GM19324 (cell line): Measurements from ENCODE around the gene RBBP9.
"Not testable (repeated sequence)": the region's sequence is repeated elsewhere in the genome, so short reads cannot be mapped to it uniquely, and the experiment has no call there.

Source experiments
- ATAC-seq: cut with Tn5 transposase; IDR thresholded peaks from one replicate; pipeline ENCODE4 v1.9.1; 2021; ENCODE audit warnings: mild to moderate bottlenecking, moderate library complexity; ENCODE audit not compliant: unreplicated experiment, low FRiP score

Gene RBBP9

GRCh38 chr20:18496740-18497592, at the start of gene RBBP9:
TSS of gene RBBP9 (minus strand) at chr20:18497225. CDS start at chr20:18497167, 58 bp downstream.
- peak; percentile 99 for ATAC-seq

GRCh38 chr20:18545566-18545965, 48.5 kb upstream of the RBBP9 start:
- ATAC-seq = no peak

DNA sequence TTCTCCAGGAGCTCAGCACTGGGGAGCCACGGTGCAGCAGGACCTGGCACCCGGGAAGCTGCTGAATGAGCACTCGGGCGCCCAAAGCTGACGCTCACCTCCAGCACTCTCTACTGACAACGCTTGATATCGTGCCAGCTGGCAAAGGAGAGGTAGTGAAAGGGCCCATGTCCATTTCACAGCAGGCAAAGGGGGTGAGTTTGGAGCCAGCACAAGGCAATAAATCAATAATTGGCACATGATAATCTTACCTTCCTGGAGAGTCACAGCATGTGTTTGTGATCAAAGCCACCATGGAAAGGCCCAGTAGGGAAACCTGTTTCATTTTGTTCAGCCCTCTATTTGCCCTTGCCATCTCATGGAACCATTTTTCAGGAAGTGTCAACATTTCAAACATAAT, 46.9 kb upstream of the RBBP9 start:
- no peak for ATAC-seq

DNA sequence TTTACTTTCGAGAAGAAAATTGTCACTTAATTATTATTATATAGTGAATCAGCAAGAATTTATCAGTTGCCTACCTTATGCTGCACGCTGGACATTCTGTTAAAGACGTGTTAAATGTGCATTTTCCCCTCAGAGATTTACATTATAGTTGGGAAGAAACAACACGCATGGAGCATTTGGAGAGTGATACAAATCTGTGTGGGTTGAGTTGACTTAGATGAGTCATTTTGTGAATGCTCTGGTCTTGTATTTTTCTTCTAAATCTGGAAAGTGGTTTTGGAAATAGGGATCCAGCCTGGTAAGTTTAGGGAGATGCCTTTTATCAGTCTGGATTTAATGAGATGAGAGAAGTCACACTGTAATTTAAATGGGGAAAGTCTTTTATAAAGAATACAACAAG, 46.2 kb upstream of the RBBP9 start:
- ATAC-seq = no peak

DNA sequence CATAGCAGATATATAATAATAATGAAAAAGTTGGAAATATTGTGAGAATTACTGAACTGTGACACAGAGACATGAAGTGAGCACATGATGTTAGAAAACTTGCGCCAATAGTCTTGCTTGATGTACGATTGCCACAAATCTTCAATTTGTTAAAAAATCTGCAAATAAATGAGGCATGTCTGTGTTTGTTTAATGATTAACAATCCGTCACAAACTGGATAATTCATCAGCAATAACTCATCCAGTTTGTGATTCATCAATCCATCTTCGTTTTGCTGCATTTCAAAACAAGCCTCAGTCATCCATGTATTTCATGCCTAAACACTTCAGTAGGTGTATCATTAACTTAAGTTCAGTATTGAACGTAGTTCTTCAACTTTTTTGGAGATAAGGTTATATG, 44.7 kb upstream of the RBBP9 start:
- ATAC-seq = no peak

DNA sequence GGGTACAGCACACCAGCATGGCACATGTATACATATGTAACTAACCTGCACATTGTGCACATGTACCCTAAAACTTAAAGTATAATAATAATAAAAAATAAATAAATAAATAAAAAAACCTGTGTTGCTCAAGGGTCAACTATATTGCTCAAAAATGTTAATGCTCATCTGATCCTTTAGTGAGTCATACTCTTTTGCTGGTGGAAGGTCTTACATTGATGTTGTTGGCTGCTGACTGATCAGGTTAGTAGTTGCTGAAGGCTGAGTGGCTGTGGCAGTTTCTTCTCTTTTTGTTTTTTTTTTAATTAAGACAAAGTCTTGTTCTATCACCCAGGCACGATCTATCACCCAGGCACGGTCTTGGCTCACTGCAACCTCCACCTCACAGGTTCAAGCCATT, 40.6 kb upstream of the RBBP9 start:
- no peak for ATAC-seq

- ATAC-seq = no peak
Observed at GRCh38 chr20:18533978-18534644, 37.1 kb upstream of the RBBP9 start.

GRCh38 chr20:18533491-18533890, 36.5 kb upstream of the RBBP9 start:
- ATAC-seq = no peak

- ATAC-seq = no peak
Observed at GRCh38 chr20:18532626-18533025, 35.6 kb upstream of the RBBP9 start.

- no peak for ATAC-seq
Observed at GRCh38 chr20:18529041-18529440, 32.0 kb upstream of the RBBP9 start.

- no peak for ATAC-seq
Observed at GRCh38 chr20:18527836-18528235, 30.8 kb upstream of the RBBP9 start.

- no peak for ATAC-seq
Observed at GRCh38 chr20:18527339-18527738, 30.3 kb upstream of the RBBP9 start.

- ATAC-seq = not testable (repeated sequence)
Observed at GRCh38 chr20:18526761-18527160, 29.7 kb upstream of the RBBP9 start.

DNA sequence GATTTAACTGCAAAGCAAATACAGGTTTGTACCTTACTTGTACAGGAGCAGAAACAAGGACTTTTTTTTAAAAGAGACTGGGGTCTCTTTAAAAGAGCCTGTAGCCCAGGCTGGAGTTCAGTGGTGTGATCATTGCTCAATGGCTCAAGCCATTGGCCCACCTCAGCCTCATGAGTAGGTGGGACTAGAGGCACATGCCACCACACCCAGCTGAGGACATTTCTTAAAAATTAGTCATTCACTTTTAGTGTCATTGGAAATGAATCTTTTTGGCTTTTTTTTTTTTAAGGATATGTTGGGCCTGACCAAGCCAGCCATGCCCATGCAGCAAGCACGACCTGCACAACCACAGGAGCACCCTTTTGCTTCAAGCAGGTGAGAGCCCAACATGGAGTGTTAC, 27.6 kb upstream of the RBBP9 start:
- ATAC-seq = no peak

DNA sequence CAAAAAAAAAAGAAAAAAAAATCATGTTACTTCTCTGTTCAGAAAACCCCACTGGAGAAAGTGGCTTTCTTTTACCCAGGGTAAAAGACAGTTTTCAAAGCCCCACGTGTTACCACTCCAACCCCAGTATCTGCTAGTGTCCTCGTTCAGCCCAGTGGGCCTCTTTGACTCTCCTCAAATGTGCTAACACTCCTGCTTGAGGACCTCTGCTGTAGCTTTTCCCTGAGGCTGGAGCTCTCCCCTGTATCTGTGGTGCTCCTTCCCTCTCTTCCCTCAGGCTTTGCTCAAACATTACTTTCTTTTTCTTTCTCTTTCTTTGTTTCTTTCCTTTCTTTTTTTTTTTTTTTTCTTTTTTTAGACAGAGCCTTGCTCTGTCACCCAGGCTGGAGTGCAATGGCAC, 26.0 kb upstream of the RBBP9 start:
- no peak for ATAC-seq

DNA sequence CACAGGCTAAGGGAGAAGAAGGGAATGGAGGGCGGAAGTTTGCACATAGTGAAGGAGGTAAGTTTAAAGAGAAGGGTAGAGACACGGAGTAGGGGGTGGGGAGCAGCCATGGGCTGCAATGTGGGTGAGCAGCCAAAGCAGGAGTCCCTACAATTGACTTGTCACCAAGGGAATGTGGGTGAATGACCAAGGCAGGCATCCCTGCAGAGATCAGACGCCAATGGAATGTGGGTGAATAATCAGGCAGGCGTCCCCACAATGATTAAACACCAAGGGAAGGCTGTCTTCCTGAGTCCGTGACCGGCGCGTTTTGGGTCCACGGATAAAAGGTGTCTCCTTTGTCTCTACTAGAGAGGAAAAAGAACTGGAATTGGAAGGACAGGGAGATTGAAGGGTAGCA, 25.0 kb upstream of the RBBP9 start:
- not testable (repeated sequence) for ATAC-seq

- ATAC-seq = no peak
Observed at GRCh38 chr20:18515973-18516372, 18.9 kb upstream of the RBBP9 start.

- no peak for ATAC-seq
Observed at GRCh38 chr20:18514127-18514526, 17.1 kb upstream of the RBBP9 start.

DNA sequence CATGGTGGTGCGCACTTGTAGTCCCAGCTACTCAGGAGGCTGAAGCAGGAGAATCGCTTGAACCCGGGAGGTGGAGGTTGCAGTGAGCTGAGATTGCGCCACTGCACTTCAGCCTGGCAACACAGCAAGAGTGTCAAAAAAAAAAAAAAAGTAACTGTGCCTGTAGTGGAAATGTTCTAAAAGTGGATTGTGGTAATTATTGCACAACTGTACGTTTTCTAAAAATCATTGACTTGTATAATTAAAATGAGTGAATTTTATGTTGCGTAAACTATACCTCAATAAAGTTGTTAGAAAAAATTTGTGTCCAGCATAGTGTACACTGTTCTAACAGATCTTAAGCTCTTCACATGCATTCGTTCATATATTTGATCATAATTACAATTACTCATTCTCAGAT, 16.2 kb upstream of the RBBP9 start:
- ATAC-seq = no peak

DNA sequence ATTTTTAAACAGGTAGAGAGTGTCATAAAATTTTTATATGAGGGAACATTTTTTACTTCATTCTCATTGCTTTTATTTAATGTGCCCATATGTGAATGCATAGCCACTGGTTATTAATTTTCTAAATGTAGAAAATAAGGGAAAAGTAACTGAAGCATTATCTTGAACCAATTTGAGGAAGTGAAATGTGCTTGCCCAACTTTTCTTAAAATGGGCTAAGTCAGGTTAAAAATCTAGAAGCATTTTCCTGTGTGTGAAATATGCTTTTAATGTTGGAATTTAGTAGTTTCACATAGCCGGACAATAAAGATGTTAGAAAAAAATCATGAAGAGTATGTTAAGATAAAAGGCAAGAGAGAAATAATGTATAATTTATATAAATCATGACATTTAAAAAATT, 14.5 kb upstream of the RBBP9 start:
- no peak for ATAC-seq

GRCh38 chr20:18507218-18508191, 10.5 kb upstream of the RBBP9 start, which contains the start of gene SEC23B:
TSS of gene SEC23B (plus strand) at chr20:18507940. CDS start at chr20:18510836, 2,896 bp downstream.
- peak; percentile 98 for ATAC-seq
